ENCODE measurements around the gene BIRC5.

- TF ChIP-seq, protein P1, sequence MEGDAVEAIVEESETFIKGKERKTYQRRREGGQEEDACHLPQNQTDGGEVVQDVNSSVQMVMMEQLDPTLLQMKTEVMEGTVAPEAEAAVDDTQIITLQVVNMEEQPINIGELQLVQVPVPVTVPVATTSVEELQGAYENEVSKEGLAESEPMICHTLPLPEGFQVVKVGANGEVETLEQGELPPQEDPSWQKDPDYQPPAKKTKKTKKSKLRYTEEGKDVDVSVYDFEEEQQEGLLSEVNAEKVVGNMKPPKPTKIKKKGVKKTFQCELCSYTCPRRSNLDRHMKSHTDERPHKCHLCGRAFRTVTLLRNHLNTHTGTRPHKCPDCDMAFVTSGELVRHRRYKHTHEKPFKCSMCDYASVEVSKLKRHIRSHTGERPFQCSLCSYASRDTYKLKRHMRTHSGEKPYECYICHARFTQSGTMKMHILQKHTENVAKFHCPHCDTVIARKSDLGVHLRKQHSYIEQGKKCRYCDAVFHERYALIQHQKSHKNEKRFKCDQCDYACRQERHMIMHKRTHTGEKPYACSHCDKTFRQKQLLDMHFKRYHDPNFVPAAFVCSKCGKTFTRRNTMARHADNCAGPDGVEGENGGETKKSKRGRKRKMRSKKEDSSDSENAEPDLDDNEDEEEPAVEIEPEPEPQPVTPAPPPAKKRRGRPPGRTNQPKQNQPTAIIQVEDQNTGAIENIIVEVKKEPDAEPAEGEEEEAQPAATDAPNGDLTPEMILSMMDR (IDR thresholded peaks at IDR 0.05; ENCODE audit: low read depth, low read length, poor library complexity, severe bottlenecking) = peak; percentile 51
- no peak for TF ChIP-seq EZH2phosphoT487 (IDR thresholded peaks at IDR 0.05; ENCODE audit: borderline replicate concordance, low read length)
These were observed 27.1 kb upstream of the BIRC5 start, which contains the start of the genes AFMID and TK1 for GRCh38 chr17:78186692-78187595.
